T47D (cell line): ENCODE measurements around the gene HEXIM1.

Experiments
- DNase-seq, 2 experiments: peaks; one replicate each; pipeline versions ENCODE4 v3.0.0 to v3.0.0-alpha.2; 2011 to 2012; ENCODE audit warnings: low read depth in 1 of 2, low spot score in 1 of 2
- JUND ChIP-seq: IDR thresholded peaks from 2 replicates; pipeline ENCODE4 v1.6.1; 2012; ENCODE audit warnings: low read depth
- in situ Hi-C: cut with HindIII; loops from 2 replicates; pipeline ENCODE4 v1.10.0; 2016; ENCODE audit warnings: low sequenced_read_pairs, low pct_unique_long_range_greater_than_20kb

HEXIM1 gene

DNA sequence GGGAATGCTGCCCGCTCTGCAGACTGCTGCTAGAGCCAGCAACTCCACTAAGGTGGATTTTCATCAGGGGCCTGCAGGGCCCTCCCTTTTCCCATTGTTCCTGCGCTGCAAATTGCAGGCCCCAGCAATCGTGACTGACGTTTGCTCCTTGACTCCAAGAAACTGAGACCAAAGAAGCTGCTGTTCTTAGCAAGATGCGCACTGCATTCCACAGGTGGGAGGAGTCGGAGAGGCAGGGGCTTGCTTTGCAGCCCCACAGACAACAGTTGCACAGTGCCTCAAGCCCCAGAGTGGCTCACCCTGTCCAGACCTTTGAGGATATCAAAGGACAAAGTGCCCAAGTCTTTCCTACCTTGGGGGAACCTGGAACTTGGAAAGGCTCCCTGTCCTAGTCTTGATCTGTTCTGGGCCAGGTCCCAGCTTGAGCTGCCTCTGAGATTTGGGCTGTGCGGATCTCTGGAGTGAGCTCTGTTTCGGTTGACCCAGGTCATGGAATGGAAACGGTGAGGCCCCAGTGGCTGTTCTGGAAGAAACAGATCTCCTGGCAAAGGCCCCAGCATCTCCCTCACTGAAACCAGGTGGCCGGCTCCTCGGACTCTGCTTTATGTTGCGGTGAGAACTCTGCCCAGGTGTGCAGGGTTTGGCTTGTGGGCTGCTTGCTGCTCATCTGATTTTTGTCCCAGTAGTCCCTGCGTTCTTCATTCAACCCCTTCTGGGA lies 40.8 kb upstream of the HEXIM1 start:
- no peak for TF ChIP-seq JUND
- in situ Hi-C loops = no loop called here

GRCh38 chr17:45108051-45108450 lies 40.2 kb upstream of the HEXIM1 start:
- DNase-seq = no peak
- TF ChIP-seq JUND = no peak
- in situ Hi-C loops = no loop called here

More for the DNA sequence above, 40.8 kb upstream of the HEXIM1 start:
- no peak for DNase-seq

GRCh38 chr17:45108595-45109521 lies 39.4 kb upstream of the HEXIM1 start:
- TF ChIP-seq JUND = no peak
- in situ Hi-C loops = no loop called here
- peak in 1 of 2 experiments; percentile 63 for DNase-seq

GRCh38 chr17:45110676-45111611 lies 37.3 kb upstream of the HEXIM1 start:
- DNase-seq = no peak
- in situ Hi-C loops = no loop called here
- TF ChIP-seq JUND = no peak

- no peak for TF ChIP-seq JUND
- in situ Hi-C loops = no loop called here
- DNase-seq = no peak
Observed at GRCh38 chr17:45111850-45112249, 36.4 kb upstream of the HEXIM1 start.

- no peak for DNase-seq
- no peak for TF ChIP-seq JUND
- in situ Hi-C loops = no loop called here
Observed at GRCh38 chr17:45112559-45113423, 35.5 kb upstream of the HEXIM1 start.

GRCh38 chr17:45113424-45113754 lies 34.9 kb upstream of the HEXIM1 start:
- in situ Hi-C loops = no loop called here
- no peak for TF ChIP-seq JUND
- DNase-seq = no peak

GRCh38 chr17:45114117-45114932 lies 34.0 kb upstream of the HEXIM1 start:
- in situ Hi-C loops = no loop called here
- peak; percentile 89 to 91 for DNase-seq
- TF ChIP-seq JUND = no peak

DNA sequence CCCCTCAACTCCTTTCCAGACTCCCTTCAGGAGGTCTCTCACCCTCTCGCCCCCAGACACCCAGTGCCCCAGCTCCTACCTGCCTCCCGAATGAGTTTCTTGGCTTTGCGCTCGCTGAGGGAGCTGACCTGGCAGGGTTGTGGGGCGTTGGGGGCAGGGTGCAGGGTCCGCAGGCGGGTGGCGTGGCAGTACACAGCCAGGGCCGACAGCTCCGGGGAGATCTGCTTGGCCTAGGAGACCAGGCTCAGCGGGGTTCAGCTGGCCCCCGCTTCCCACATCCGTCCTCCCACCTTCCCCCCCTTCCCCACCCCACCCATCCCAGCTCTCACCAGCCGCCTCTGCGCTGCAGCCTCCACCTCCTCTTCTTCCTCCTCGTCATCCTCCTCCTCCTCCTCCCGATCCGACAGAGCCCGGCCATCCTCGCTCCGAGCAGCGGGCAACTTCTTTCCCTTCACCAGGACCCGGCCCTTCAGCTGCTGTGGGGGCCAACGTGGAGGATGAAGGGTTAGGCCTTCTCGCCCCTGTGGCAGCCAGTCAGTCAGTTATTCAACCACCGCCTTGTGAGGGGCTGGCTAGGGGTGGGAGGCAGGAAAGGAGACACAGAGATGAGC lies 33.2 kb upstream of the HEXIM1 start:
- in situ Hi-C loops = no loop called here
- no peak for DNase-seq
- no peak for TF ChIP-seq JUND

- TF ChIP-seq JUND = no peak
- in situ Hi-C loops = no loop called here
- no peak for DNase-seq
Observed at GRCh38 chr17:45115871-45116270, 32.4 kb upstream of the HEXIM1 start.
